ACHN (cell line): ENCODE data around the gene ZNF836.
"Not testable (repeated sequence)": the region's sequence is repeated elsewhere in the genome, so short reads cannot be mapped to it uniquely, and the experiment has no call there.

Source experiments
- DNase-seq: peaks from one replicate; pipeline ENCODE4 v3.0.0-alpha.2; 2015
- in situ Hi-C: cut with HindIII; loops from 2 replicates; pipeline ENCODE4 v1.10.0; 2017; ENCODE audit warnings: low sequenced_read_pairs, low pct_ligation_motif_present, low pct_unique_long_range_greater_than_20kb

ZNF836 gene

DNA sequence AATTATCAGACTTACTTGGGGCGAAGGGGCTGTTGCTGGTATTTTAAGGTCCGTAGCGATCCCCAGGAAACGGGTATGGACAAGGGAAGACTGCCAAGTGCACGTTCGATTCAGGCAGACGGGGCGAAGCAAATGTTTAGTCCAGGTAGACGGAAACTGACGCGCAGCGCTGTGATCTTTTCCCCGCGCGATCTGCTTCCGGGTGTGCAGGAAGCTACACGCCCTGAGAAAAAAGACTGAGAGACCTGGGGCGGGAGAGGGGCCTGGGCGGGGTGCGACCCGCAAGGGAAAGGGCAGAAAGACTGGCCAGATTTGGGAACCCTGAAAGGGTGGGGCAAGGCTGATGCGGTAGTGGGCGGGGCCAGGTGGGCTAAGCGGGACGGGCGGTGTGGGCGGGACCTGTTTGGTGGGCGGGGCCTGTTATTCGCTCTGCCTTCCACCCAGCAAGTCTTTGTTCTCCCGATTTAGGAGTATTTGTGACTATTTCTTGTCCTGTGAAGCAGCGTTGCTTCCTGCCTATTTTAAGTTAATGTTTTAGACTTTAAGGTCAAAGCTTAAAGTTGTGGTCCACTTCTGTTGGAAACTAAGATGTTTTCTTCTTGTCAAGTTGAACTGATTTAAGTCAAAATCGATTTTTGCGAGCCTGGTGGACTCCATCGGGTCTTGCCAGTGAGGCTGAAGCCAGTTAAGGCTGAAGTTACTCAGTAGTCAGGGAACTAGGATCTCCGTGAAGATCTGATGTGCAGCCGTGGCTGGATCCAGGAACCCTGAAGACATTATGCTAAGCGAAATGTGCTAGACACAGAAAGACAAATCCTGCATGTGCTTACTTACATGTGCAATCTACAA lies at the start of gene ZNF836:
Gene ZNF836, minus strand, starts transcription at position 301 of the 849 bp plus-strand sequence. CDS start 3,549 bp downstream, outside the sequence.
- in situ Hi-C loops: no loop called here

DNA sequence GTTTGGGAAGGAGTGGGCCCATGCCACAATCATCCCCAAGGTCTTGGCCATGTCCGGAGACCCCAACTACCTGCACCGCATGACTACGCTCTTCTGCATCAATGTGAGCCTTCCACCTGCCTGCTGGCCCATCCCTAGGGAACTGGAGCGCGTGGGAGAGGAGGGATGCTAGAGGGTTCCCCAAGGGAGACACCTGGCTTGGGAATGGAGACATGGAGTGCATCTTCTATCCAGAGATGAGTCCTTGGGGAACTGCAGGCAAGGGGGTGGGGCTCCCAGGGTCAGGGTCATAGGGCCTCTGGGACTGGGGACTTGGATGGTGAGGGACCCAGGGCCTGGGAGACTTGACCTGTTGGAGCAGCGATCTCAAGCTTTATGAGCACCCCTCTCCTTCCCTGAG lies 49.6 kb upstream of the ZNF836 start:
- DNase-seq: no peak
- in situ Hi-C loops: no loop called here

More for the DNA sequence above, at the start of gene ZNF836:
- DNase-seq: peak; percentile 64

DNA sequence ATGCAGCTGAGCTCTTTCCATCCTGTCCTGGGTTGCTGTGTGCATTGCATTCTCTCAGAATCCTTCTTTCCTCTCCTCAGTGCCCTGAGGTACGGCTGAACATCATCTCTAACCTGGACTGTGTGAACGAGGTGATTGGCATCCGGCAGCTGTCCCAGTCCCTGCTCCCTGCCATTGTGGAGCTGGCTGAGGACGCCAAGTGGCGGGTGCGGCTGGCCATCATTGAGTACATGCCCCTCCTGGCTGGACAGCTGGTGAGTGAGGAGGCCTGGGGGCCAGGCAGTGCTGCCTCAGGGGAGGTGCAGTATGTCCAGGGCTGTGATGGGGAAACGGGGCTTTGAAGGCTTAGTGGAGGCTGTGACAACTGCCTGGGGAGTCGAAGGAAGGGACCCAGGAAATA lies 48.2 kb upstream of the ZNF836 start:
- in situ Hi-C loops: no loop called here
- no peak for DNase-seq

DNA sequence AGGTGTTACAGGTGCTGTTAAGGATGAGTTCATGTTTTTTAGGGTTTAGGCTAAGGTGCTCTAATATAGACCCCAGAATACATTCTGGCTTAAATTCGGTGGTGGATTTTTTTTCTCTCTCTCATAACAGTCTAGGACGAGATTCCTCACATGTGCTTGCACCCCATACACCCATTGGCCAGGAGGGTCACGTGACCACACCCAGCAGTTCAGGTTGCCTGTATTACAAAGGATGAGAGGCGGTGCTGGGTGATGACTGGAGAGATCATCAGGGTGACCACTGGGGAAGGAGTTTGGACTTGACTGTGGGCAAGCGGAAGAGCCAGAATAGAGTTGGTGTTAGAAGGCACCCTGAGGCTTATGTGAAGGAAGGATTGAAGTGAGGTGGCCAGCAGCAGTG lies 46.2 kb upstream of the ZNF836 start:
- in situ Hi-C loops: no loop called here
- DNase-seq: no peak

DNA sequence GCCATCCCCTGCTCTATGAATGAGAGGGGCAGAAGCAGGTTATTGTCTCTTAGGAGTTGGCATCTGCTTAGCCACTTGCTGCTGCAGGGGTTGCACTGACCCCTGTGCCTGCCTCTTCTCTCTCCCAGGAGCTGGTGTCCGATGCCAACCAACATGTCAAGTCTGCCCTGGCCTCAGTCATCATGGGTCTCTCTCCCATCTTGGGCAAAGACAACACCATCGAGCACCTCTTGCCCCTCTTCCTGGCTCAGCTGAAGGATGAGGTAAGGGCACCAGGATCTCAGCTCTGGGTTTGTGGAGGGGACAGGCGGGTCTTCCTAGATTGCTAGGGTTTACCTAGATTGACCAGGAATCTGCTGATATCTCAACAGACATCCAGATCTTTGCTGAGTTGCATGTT lies 45.0 kb upstream of the ZNF836 start:
- DNase-seq: no peak
- in situ Hi-C loops: no loop called here

DNA sequence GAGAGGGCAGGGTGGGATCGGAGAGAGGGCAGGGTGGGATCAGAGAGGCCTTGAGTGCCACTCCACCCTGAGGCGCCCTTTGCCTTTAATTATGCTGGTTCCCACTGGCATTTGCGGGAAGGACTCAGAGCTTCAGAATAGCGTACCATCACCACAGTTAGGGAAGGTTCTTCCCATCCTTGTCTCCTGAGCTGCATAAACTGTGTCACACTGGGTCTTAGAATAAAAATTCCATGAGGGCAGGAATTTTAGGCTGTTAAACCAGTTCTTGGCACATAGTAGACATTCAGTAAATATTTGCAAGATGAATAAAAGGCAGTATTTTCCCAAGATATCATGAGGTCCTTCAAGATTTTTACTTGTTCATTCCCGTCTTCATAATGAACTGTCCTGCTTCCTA lies 42.8 kb upstream of the ZNF836 start:
- no peak for DNase-seq
- in situ Hi-C loops: no loop called here

DNA sequence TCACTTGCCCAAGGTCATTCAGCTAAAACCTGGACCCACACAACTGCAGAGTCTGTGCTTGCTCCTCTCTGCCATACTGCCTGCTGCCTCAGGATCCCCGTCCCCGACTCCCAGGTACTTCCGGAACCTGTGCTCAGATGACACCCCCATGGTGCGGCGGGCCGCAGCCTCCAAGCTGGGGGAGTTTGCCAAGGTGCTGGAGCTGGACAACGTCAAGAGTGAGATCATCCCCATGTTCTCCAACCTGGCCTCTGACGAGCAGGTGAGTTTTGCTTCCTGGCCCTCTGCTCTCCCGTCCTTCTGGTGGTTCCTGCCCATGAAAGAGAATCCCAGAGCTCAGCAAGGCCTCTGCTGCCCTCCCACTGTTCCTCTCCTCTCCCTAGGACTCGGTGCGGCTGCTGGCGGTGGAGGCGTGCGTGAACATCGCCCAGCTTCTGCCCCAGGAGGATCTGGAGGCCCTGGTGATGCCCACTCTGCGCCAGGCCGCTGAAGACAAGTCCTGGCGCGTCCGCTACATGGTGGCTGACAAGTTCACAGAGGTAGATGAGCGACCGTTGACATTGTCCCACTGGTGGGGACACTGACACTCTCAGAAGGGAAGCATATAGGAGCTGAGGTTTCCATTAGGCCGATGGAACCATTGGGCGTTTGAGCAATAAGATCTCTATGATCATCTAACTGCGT lies 41.3 kb upstream of the ZNF836 start:
- no peak for DNase-seq
- in situ Hi-C loops: no loop called here

DNA sequence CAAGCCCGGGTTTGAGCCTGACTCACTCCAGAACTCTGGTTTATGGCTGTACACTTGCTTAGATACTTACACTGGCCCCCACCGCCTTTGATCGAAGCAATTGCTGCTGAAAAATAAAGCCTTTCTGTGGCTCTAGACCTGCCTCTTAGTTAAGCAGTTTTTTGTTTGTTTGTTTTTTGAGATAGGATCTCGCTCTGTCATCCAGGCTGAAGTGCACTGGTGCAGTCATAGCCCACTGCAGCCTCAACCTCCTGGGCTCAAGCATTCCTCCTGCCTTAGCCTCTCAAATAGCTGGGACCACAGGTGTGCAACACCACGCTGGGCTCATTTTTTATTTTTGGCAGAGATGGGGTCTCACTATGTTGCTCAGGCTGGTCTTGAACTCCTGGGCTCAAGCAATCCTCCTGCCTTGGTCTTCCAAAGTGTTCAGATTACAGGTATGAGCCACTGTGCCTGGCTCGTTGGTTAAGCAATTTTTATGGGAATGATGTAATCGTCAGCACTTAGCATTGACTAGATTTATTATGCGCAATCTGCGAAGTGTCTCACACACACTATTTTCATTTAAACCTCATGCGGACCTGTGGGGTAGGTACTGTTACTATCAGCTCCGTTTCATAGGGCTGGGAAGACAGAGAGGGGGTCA lies 40.6 kb upstream of the ZNF836 start:
- in situ Hi-C loops: no loop called here
- DNase-seq: no peak

DNA sequence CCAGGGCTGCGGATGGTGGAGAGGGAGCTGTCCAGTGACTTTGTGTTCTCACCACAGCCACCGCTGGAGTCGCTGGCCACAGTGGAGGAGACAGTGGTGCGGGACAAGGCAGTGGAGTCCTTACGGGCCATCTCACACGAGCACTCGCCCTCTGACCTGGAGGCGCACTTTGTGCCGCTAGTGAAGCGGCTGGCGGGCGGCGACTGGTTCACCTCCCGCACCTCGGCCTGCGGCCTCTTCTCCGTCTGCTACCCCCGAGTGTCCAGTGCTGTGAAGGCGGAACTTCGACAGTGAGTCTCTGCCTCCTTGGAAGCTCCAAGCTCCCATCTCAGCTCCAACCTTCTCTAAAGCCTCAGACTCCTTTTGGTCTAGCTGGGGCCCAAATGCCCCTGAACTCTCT lies 39.8 kb upstream of the ZNF836 start:
- in situ Hi-C loops: no loop called here

DNA sequence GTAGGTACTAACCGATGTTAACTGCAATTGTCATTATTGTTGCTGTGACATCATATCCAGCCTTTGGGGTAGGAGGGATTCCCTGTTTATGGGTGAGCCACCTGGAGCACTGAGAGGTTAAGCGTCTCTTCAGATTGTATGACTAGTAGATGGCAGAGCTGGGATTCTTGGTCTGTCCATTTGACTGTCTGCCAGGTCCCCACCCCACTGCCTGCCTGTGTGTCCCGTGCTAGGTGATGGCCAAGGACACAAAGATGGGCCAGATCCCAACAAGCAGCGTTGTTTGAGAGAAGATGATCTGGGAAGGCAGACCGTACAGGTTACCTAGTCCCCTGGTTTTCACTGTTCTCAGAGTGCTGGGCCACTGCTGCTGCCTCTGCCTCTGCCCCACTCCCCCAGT lies 35.1 kb upstream of the ZNF836 start:
- no peak for DNase-seq
- in situ Hi-C loops: no loop called here

More for the DNA sequence above, 39.8 kb upstream of the ZNF836 start:
- no peak for DNase-seq

DNA sequence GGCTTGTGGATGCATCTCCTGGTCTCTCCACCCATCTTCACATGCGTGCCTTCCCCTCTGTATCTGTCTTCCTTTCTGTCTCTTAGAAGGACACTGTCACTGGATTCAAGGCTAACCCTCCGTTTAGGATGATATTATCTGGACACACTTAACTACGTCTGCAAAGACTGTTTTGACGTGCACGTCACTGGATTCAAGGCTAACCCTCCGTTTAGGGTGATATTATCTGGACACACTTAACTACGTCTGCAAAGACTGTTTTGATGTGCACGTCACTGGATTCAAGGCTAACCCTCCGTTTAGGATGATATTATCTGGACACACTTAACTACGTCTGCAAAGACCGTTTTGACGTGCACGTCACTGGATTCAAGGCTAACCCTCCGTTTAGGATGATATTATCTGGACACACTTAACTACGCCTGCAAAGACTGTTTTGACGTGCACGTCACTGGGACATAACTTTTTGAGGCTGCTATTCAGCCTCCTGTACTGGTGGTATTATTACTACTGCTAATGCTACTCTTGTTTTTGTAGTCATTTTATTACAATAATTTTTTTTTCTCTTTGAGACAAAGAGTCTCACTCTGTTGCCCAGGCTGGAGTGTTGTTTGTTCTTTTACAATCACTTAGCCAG lies 29.5 kb upstream of the ZNF836 start:
- in situ Hi-C loops, DNase-seq: not testable (repeated sequence)

DNA sequence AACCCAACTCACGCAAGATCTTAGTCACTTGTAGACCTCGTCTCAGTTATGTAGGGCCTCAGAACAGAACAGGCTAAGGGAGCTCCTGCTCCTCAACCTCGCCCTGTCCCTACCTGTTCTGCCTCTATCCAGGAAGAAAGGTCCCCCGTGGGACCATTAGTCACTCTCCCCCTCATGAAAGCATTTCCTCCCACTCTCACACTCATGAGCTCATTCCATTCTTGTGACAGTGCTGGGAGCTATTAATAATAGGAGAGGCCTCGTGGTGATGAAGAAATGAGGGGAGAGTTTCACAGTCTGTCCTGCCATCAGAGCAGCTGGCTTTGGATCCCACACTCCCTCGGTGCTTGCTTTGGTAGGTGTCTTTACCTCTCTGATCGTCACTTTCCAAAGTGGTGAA lies 28.6 kb upstream of the ZNF836 start:
- no peak for DNase-seq
- in situ Hi-C loops: no loop called here

DNA sequence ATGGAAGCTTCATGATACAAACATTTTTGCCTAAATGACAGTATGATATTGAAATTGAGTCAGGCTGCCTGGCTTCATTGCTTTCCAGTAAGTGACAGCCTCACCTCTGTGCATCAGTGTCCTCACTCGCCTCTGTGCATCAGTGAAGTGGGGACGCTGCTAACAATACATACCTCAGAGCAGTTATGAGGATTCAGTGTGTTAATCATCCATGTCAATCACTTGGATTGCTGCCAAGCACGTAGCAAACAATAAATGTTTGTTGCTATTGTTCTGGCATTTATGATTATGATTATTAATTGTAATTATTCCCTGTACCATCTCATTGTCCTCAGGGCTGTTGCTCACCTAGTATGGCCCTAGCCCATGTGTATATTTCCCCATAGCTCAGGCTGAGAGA lies 27.3 kb upstream of the ZNF836 start:
- in situ Hi-C loops: no loop called here
- no peak for DNase-seq

DNA sequence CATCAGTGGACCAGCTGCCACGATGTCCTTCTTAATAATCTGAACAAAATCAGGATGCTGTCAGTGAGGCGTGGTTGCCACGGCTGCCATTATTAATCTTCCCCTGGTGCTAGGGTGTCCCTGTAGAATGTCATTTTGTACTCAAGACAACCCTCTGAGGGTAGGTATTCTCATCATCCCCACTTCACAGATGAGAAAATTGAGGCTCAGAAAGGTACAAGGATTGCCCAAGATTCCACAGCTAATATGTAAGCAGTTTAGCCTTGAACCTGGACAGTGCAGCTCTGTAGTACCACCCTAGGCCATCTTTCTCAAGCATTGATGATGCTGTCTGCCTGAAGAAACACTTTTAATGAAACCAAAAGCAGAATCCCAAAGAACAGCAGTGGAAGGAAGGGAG lies 26.5 kb upstream of the ZNF836 start:
- no peak for DNase-seq
- in situ Hi-C loops: no loop called here

DNA sequence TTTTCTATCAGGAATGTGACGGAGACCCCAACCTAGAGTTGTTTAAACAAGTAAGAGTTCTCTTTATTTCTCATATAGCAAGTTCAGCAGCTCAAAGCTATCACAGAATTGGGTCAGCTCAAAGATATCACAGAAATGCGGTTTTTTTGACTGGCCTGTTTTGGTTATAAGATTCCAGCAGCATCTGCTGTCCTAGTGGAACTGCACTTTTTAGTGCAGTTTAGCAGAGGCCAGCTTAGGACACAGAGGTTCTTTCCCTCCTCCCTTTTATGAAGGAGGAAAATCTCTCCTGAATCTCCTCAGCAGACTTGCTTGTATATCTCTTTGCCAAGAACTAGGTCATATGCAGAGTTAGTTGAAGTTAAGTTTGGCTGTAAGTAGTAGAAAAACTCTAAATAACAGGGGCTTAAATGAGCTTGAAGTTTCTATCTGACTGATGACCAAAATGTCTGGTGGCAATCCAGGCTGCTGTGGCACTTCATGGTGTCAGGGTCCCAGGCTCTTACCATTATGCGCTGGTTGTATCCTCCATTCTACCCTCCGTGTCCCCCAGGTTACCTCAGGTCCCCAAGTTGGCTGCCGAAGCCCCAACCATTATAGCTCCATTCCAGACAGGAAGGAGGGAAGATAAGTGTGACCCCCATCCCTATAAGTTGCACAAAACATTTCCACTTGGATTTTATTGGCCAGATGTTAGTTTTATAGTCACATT lies 25.0 kb upstream of the ZNF836 start:
- no peak for DNase-seq
- in situ Hi-C loops: no loop called here

DNA sequence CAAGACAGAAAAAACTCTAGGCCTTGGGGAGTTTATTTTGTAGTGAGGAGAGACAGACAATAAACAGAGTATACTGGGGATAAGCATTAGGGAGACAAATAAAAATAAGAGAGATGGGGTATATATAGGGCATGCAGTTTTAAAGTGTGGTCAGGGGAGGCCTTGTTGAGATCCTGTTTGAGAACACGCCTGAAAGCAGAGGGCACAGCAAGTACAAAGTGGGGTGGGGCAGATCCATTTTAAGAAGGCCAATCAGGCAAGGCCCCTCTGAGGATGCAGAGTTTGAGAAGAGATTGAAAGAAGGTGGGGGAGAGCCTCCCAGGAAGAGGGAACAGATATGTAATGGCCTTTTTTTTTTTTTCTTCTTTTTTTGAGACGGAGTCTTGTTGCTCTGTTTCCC lies 20.5 kb upstream of the ZNF836 start:
- in situ Hi-C loops: no loop called here
- no peak for DNase-seq

DNA sequence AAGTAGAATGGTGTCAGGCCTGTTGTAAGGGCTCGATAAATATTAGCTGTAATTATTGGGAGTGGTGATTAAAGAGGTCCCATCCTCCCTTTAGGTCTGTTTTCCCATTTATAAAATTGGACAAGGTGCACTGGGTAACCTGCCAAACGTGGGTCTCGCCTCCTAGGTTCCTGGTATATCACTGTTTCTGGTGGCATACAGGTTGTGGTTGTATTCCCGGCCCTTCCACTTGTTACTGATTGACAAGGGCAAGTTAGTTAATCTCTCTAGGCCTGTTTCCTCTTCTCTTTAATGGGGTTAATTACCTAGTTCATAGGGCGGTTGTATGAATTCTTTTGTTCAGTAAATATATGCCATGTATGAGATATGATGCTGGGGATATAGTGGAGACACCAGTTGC lies 20.0 kb upstream of the ZNF836 start:
- DNase-seq: no peak
- in situ Hi-C loops: no loop called here

DNA sequence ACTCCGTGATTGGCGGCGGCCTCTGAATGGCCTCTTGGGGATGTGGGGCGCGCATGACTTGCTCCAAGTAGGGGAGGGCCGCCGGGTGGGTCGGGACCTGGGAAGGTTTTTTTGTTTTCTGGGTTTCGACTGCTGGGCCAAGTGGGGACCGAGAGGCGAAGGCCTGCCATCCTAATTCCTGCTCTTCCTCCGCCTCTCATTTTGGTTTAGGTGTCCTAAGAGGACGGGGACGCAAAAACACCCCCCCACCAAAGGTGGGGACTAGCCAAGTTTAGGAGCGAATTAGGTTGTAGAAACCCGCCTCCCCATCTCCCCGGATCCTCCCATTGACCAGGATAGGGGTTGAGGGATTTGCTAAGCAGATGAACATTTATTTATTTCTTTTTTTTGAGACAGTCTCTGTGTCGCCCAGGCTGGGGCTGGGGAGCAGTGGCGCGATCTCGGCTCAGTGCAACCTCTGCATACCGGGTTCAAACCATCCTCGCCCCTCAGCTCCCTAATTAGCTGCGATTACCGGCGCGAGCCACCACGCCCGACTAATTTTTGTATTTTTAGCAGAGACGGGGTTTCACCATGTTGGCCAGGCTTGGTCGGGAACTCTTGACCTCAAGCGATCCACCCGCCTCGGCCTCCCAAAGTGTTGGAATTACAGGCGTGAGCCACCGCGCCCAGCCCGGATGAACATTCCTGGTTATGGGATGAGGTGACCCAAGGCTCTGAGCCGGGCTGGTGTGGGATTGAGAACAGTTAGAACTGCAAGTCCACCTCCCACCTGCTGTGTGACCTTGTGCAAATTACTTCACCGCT lies 19.3 kb upstream of the ZNF836 start:
- in situ Hi-C loops: no loop called here
- DNase-seq: peak; percentile 32
